GM21447 (cell line): ENCODE measurements around the gene SLC39A8.
"Not testable (repeated sequence)": the region's sequence is repeated elsewhere in the genome, so short reads cannot be mapped to it uniquely, and the experiment has no call there.

Experiments
- ATAC-seq: cut with Tn5 transposase; IDR thresholded peaks from one replicate; pipeline ENCODE4 v1.9.1; 2021; ENCODE audit not compliant: unreplicated experiment

Gene SLC39A8

GRCh38 chr4:102243296-102243695 is 102.0 kb downstream of the SLC39A8 start:
- not testable (repeated sequence) for ATAC-seq

DNA sequence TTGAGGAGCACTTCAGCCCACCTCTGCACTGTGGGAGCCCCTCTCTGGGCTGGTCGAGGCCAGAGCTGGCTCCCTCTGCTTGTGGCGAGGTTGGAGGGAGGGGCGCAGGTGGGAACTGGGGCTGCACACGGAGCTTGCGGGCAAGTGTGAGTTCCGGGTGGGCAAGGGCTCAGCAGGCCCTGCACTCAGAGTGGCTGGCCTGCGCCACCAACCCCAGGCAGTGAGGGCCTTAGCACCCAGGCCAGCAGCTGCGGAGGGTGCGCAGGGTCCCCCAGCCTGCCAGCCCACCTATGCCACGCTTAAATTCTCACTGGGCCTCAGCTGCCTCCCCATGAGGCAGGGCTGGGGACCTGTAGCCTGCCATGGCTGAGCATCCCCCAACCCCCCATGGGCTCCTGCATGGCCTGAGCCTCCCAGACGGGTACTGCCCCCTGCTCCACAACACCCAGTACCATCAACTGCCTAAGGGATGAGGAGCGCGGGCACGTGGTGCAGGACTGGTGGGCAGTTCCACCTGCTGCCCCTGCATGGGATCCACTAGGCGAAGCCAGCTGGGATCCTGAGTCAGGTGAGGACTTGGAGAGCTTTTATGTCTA is 110.9 kb downstream of the SLC39A8 start:
- ATAC-seq: no peak

DNA sequence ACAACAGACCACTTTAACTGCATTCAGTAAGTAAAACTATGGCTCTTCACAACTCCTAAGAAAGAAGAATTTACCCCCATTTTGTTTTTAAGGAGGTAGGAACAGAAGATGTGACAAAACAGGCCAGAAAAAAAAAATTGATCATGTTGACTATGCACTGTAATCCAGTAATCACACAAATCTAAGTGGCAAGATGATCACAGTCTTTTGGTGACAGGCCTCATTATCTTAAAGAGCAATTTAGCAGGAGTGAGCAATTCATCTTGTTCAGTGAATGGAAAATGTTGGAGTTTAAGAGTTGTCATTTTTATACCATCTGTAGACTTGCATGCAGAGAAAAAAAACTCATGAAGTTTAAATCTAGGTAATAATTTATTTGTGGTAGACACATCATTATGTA is 115.1 kb downstream of the SLC39A8 start:
- ATAC-seq: no peak

DNA sequence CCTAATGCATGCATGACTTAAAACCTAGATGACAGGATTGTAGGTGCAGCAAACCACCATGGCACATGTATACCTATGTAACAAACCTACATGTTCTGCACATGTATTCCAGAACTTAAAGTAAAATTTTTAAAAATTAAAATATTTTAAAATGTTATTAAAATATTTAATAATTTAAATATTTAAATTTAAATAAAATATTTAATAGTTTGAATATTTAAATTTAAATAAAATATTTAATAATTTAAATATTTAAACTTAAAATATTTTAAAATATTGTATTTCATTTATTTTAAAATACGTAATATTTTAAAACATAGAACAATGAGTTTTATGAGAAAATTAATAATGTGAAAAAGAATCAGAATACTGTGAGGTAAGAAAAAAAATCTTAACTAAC is 117.9 kb downstream of the SLC39A8 start:
- no peak for ATAC-seq

- ATAC-seq: no peak
Measured at GRCh38 chr4:102223461-102223860, 121.8 kb downstream of the SLC39A8 start.

- ATAC-seq: no peak
Measured at GRCh38 chr4:102222838-102223409, 122.4 kb downstream of the SLC39A8 start.

- no peak for ATAC-seq
Measured at GRCh38 chr4:102219129-102219528, 126.2 kb downstream of the SLC39A8 start.

DNA sequence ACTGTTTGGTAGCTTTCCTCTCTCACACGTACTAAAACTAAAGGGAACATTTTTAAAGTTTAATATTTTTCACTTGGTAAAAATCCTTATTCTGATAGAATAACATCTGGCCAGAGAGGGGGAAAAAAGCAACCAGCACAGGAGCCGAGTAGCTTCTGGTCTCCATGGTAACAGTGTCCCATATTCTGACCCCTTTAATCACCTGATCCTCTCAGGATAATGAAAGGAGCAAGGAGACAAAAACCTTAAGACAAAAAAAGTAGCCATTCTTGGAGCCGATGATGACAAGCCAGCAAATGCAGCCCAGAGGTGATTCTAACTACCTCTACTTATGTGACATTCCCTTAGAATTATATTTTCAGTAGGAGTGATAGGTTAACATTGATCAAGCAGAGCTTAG is 126.6 kb downstream of the SLC39A8 start:
- no peak for ATAC-seq

DNA sequence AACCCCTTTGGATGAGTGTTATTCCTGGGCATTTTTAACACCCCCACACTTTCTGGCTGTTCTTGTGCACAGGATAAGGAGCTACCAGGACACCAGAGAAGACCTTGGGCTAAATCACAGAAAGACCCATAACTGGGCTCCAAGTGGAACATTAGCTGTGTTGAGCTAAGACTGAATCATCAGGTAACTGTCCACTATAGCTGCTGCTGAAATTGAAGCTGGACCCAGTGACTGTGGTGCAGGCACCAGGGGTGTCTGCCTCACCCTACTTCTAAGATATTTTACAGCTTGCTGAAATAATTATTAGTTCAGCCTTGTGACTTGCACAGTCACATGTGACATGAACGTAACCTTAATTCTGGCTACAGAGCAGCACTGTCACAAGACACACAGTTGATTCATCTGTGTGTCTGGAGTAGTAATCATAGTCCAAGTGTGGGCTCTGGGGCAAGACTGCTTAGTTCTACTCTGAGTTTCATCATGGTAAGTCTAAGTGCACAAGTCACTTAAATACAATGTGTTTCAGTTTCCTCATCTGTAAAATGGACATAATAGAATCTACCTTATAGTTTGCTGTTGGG is 127.4 kb downstream of the SLC39A8 start:
- ATAC-seq: no peak

- no peak for ATAC-seq
Measured at GRCh38 chr4:102217345-102217744, 127.9 kb downstream of the SLC39A8 start.

GRCh38 chr4:102216666-102217065 is 128.6 kb downstream of the SLC39A8 start:
- ATAC-seq: no peak

DNA sequence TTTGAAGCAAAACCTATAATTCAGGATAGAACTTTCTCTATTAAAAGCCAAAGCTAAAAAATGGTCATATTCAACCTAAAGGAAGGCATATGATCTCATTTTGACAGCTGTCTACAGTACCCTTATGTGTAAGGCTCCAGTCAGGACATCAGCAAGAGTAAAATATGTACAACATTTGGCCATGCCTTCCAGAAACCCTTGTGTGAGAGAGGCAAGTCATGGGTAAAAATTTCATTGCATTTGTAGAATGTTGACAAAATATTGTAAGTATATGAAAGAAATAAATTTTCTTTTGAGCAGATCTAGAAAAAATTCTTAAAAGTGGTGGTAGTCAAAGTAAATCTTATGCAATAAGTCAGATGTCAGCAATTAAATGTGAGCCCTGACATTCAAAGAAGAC is 132.3 kb downstream of the SLC39A8 start:
- no peak for ATAC-seq
